ENCODE measurements around the gene SIGLEC9. TPM values are rescaled to one million over a fixed set of nuclear protein-coding genes. Genes with fewer than 3 reads are reported as not detected.

Gene SIGLEC9
- total and polyA plus RNA-seq, 2 experiments from 2014 or later: not detected

DNA sequence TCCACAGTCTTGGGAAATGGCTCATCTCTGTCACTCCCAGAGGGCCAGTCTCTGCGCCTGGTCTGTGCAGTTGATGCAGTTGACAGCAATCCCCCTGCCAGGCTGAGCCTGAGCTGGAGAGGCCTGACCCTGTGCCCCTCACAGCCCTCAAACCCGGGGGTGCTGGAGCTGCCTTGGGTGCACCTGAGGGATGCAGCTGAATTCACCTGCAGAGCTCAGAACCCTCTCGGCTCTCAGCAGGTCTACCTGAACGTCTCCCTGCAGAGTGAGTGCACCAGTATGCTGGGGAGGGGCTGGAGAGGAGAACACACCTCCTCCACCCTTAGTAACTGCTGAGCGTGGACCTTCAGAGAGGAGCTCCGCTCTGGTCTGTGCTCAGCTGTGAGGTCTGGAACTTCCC is 2.3 kb downstream of the SIGLEC9 start:
- no peaks in the 10 kb centered on the region for H3K4me1 ChIP-seq (ENCODE audit: insufficient read depth)
- no peaks in the 10 kb centered on the region for H3F3A ChIP-seq (ENCODE audit: insufficient read depth)
- H3K9ac ChIP-seq: no peak overlapping the region
- in situ Hi-C loops (cut with MboI): no loop called here
- no peak overlapping the region for H3K4me2 ChIP-seq (ENCODE audit: unreplicated experiment)
- H3K79me2 ChIP-seq (ENCODE audit: insufficient read depth): no peaks in the 10 kb centered on the region
- H3K27ac ChIP-seq: no peak overlapping the region
- TF ChIP-seq EZH2 (IDR thresholded peaks at IDR 0.05; ENCODE audit: insufficient read depth, poor library complexity, severe bottlenecking) (no peak), EZH2phosphoT487 (IDR thresholded peaks at IDR 0.05; ENCODE audit: insufficient read depth, low read depth) (no peak)
- H2AFZ ChIP-seq: no peak overlapping the region
- no peak overlapping the region for H3K4me3 ChIP-seq
- H4K20me1 ChIP-seq (ENCODE audit: insufficient read depth): no peaks in the 10 kb centered on the region
- DNase-seq: no peak
- no peaks in the 10 kb centered on the region for H3K27me3 ChIP-seq (replicated peaks; ENCODE audit: insufficient read depth)
- WGBS, 2 experiments (ENCODE audit: low coverage in 1 of 2, low lambda C conversion rate in 2 of 2, missing lambda C conversion rate in 2 of 2): 26 to 43% methylated on average over 6 of the region's 6 CpGs
- no peaks in the 10 kb centered on the region for H3K9me2 ChIP-seq (ENCODE audit: insufficient read depth)
- H3K9me3 ChIP-seq (ENCODE audit: low read depth): no peaks in the 10 kb centered on the region
- no peaks in the 10 kb centered on the region for H3K36me3 ChIP-seq (ENCODE audit: low read depth)

DNA sequence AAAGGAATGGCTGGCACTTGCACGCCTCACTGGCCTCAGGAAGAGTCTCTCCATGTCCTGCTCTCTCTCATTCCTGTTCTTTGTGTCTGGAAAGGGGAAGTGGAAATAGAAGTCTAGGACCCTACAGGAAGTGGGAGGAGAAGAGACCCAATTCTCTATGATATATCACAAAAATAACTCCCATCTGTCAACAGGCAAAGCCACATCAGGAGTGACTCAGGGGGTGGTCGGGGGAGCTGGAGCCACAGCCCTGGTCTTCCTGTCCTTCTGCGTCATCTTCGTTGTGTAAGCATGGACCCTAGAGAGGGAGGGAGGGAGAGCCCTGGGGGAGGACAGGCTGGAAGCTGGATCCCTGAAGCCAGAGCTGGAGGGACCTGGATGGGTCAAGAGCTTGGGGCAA is 3.0 kb downstream of the SIGLEC9 start:
- 22 to 30% methylated on average over 4 of the region's 4 CpGs for WGBS, 2 experiments (ENCODE audit: low coverage in 1 of 2, low lambda C conversion rate in 2 of 2, missing lambda C conversion rate in 2 of 2)
- no peak for TF ChIP-seq EZH2phosphoT487 (IDR thresholded peaks at IDR 0.05; ENCODE audit: insufficient read depth, low read depth)
- TF ChIP-seq EZH2 (IDR thresholded peaks at IDR 0.05; ENCODE audit: insufficient read depth, poor library complexity, severe bottlenecking): no peak
- Histone ChIP-seq H4K20me1 (ENCODE audit: insufficient read depth) (no peaks in the 10 kb centered on the region), H2AFZ (no peak overlapping the region), H3K9me2 (ENCODE audit: insufficient read depth) (no peaks in the 10 kb centered on the region), H3K9ac (no peak overlapping the region), H3K9me3 (ENCODE audit: low read depth) (no peaks in the 10 kb centered on the region), H3K36me3 (ENCODE audit: low read depth) (no peaks in the 10 kb centered on the region), H3K27me3 (replicated peaks; ENCODE audit: insufficient read depth) (no peaks in the 10 kb centered on the region), H3K79me2 (ENCODE audit: insufficient read depth) (no peaks in the 10 kb centered on the region), H3K4me3 (no peak overlapping the region), H3K4me2 (ENCODE audit: unreplicated experiment) (no peak overlapping the region), H3K27ac (no peak overlapping the region), H3K4me1 (ENCODE audit: insufficient read depth) (no peaks in the 10 kb centered on the region), H3F3A (ENCODE audit: insufficient read depth) (no peaks in the 10 kb centered on the region)
- peak; percentile 12 for DNase-seq
- in situ Hi-C loops (cut with MboI): no loop called here

DNA sequence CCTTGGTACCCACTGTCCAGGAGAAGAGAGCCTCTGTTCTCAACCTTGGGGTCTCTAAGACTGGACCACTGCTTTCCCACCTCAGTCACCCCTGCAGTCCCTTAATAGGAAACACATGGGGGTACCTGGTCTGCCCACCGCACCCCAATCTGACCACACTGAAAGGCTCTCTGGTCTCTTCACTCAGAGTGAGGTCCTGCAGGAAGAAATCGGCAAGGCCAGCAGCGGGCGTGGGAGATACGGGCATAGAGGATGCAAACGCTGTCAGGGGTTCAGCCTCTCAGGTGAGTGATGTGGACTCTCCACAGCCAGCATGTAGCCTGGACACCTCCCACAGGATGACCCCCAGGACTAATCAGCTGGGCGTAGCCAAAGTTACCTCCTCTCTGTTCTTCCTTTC is 3.5 kb downstream of the SIGLEC9 start:
- no peak for DNase-seq
- no peak for TF ChIP-seq EZH2phosphoT487 (IDR thresholded peaks at IDR 0.05; ENCODE audit: insufficient read depth, low read depth)
- TF ChIP-seq EZH2 (IDR thresholded peaks at IDR 0.05; ENCODE audit: insufficient read depth, poor library complexity, severe bottlenecking): no peak
- H3K27ac ChIP-seq: no peak overlapping the region
- H3K9ac ChIP-seq: no peak overlapping the region
- no peaks in the 10 kb centered on the region for H3K9me2 ChIP-seq (ENCODE audit: insufficient read depth)
- H3K9me3 ChIP-seq (ENCODE audit: low read depth): no peaks in the 10 kb centered on the region
- H3K79me2 ChIP-seq (ENCODE audit: insufficient read depth): no peaks in the 10 kb centered on the region
- no peaks in the 10 kb centered on the region for H3K4me1 ChIP-seq (ENCODE audit: insufficient read depth)
- no peaks in the 10 kb centered on the region for H4K20me1 ChIP-seq (ENCODE audit: insufficient read depth)
- no peak overlapping the region for H3K4me2 ChIP-seq (ENCODE audit: unreplicated experiment)
- H3K36me3 ChIP-seq (ENCODE audit: low read depth): no peaks in the 10 kb centered on the region
- no peak overlapping the region for H2AFZ ChIP-seq
- no peaks in the 10 kb centered on the region for H3F3A ChIP-seq (ENCODE audit: insufficient read depth)
- in situ Hi-C loops (cut with MboI): no loop called here
- H3K4me3 ChIP-seq: no peak overlapping the region
- H3K27me3 ChIP-seq (replicated peaks; ENCODE audit: insufficient read depth): no peaks in the 10 kb centered on the region
- WGBS, 2 experiments (ENCODE audit: low coverage in 1 of 2, low lambda C conversion rate in 2 of 2, missing lambda C conversion rate in 2 of 2): 74% methylated on average over 7 of the region's 7 CpGs

DNA sequence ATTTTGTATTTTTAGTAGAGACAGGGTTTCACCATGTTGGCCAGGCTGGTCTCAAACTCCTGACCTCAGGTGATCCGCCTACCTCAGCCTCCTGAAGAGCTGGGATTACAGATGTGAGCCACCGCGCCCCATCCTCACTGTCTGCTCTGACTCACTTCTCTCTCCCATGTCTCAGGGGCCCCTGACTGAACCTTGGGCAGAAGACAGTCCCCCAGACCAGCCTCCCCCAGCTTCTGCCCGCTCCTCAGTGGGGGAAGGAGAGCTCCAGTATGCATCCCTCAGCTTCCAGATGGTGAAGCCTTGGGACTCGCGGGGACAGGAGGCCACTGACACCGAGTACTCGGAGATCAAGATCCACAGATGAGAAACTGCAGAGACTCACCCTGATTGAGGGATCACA is 5.0 kb downstream of the SIGLEC9 start:
- H3K27me3 ChIP-seq (replicated peaks; ENCODE audit: insufficient read depth): no peaks in the 10 kb centered on the region
- no peaks in the 10 kb centered on the region for H3K9me2 ChIP-seq (ENCODE audit: insufficient read depth)
- DNase-seq: no peak
- no peak overlapping the region for H3K4me3 ChIP-seq
- no peaks in the 10 kb centered on the region for H3K9me3 ChIP-seq (ENCODE audit: low read depth)
- no peak overlapping the region for H3K4me2 ChIP-seq (ENCODE audit: unreplicated experiment)
- no peak overlapping the region for H3K27ac ChIP-seq
- in situ Hi-C loops (cut with MboI): no loop called here
- H3F3A ChIP-seq (ENCODE audit: insufficient read depth): no peaks in the 10 kb centered on the region
- H3K79me2 ChIP-seq (ENCODE audit: insufficient read depth): no peaks in the 10 kb centered on the region
- 79 to 82% methylated on average over 8 of the region's 8 CpGs for WGBS, 2 experiments (ENCODE audit: low coverage in 1 of 2, low lambda C conversion rate in 2 of 2, missing lambda C conversion rate in 2 of 2)
- no peak overlapping the region for H3K9ac ChIP-seq
- H3K36me3 ChIP-seq (ENCODE audit: low read depth): no peaks in the 10 kb centered on the region
- no peaks in the 10 kb centered on the region for H3K4me1 ChIP-seq (ENCODE audit: insufficient read depth)
- no peaks in the 10 kb centered on the region for H4K20me1 ChIP-seq (ENCODE audit: insufficient read depth)
- TF ChIP-seq EZH2 (IDR thresholded peaks at IDR 0.05; ENCODE audit: insufficient read depth, poor library complexity, severe bottlenecking) (no peak), EZH2phosphoT487 (IDR thresholded peaks at IDR 0.05; ENCODE audit: insufficient read depth, low read depth) (no peak)
- no peak overlapping the region for H2AFZ ChIP-seq

All from GM23248 (cell line).